Bronchial epithelial cell (primary cell): ENCODE measurements around the gene ARPP21. TPM values are rescaled to one million over a fixed set of nuclear protein-coding genes. Genes with fewer than 3 reads are reported as not detected.

Experiments
- DNase-seq: peaks from one replicate; pipeline ENCODE4 v3.0.0-alpha.2; 2010; ENCODE audit warnings: low read depth
- FAIRE-seq: peaks from 2 replicates; lab custom pipeline; 2011; peaks lifted over from hg19 to GRCh38; lab: Jason Lieb, UNC
- H3K27me3 ChIP-seq: 2 replicates; pipeline ENCODE4 v1.5.1; 2011; ENCODE audit warnings: low read length; ENCODE audit not compliant: control insufficient read depth, insufficient read depth
- H3K36me3 ChIP-seq: 2 replicates; pipeline ENCODE4 v1.5.1; 2011; ENCODE audit warnings: low read length; ENCODE audit not compliant: control insufficient read depth, insufficient read depth
- H3K4me3 ChIP-seq: 2 replicates; pipeline ENCODE4 v1.5.1; 2011; ENCODE audit warnings: mild to moderate bottlenecking, low read depth, low read length, control low read depth
- CTCF ChIP-seq: IDR thresholded peaks from 2 replicates; pipeline ENCODE4 v1.5.1; 2011; ENCODE audit warnings: mild to moderate bottlenecking, moderate library complexity, low read length, control low read depth, inconsistent platforms; ENCODE audit not compliant: insufficient read depth, severe bottlenecking
- total RNA-seq: library from RNA; depleted of rRNA; stranded (reverse); fragments of >200 nt; gene quantifications from 2 replicates; pipeline ENCODE4 v1.2.1, GENCODE V29; 2014

ARPP21 gene
- total RNA-seq, 1 donor from 2014 or later, result not detected

DNA sequence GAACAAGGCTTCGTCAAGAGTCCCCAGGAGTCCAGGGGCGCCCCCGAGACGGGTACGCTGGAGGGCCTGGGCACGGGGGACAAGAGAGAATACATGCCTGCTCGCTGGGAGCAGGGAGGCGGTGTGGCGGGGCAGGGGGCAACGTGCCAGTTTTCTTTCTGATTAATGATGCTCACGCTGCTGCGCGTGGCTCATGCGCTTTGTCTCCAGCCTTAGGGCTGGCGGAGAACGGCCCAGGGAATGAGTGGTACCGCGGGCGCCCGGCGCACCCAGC is 408 bp upstream of the ARPP21 start:
- peaks cover 8% of the 10 kb centered on the region for H3K27me3 ChIP-seq
- FAIRE-seq, result no peak
- TF ChIP-seq CTCF, result no peak
- no peaks in the 10 kb centered on the region for H3K36me3 ChIP-seq
- H3K4me3 ChIP-seq, result no peak overlapping the region
- DNase-seq, result no peak

GRCh38 chr3:35640190-35641165 is 1.2 kb downstream of the ARPP21 start:
- FAIRE-seq (no peak), DNase-seq (no peak)
- TF ChIP-seq CTCF, result no peak
- H3K4me3 ChIP-seq, result no peak overlapping the region
- H3K27me3 ChIP-seq, result peaks cover 8% of the 10 kb centered on the region
- H3K36me3 ChIP-seq, result no peaks in the 10 kb centered on the region

GRCh38 chr3:35641331-35641730 is 2.0 kb downstream of the ARPP21 start:
- FAIRE-seq (no peak), DNase-seq (no peak)
- Histone ChIP-seq H3K4me3 (no peak overlapping the region), H3K36me3 (no peaks in the 10 kb centered on the region), H3K27me3 (peaks cover 8% of the 10 kb centered on the region)
- no peak for TF ChIP-seq CTCF

GRCh38 chr3:35641920-35642527 is 2.7 kb downstream of the ARPP21 start:
- no peak for TF ChIP-seq CTCF
- Histone ChIP-seq H3K27me3 (peaks cover 8% of the 10 kb centered on the region), H3K4me3 (no peak overlapping the region), H3K36me3 (no peaks in the 10 kb centered on the region)
- no peak for FAIRE-seq
- no peak for DNase-seq

DNA sequence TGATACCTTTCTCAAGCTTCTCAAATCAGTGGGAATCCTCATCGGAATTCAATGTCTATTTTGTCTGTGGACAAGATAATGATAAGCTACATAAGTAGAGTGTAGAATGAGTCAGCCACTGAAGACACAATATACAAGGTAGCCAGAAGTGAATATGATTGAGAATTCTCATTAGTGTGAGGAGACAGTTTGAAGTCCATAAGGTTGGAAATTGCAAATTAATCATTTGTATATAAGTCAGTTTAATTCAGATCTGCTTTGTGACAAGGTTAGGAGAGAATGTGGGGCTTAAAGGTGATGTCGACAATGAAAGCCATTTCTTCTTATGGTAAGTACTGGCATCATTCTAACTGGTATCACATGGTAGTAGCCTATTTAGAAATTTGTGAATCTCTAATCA is 4.2 kb downstream of the ARPP21 start:
- H3K4me3 ChIP-seq, result no peak overlapping the region
- FAIRE-seq, result no peak
- H3K36me3 ChIP-seq, result no peaks in the 10 kb centered on the region
- no peak for DNase-seq
- TF ChIP-seq CTCF, result no peak
- H3K27me3 ChIP-seq, result peaks cover 8% of the 10 kb centered on the region
